Measurements from ENCODE around the gene PGGHG.
A peak's percentile ranks its signal among the peaks of the same experiment; 100 is the strongest.

Gene PGGHG

DNA sequence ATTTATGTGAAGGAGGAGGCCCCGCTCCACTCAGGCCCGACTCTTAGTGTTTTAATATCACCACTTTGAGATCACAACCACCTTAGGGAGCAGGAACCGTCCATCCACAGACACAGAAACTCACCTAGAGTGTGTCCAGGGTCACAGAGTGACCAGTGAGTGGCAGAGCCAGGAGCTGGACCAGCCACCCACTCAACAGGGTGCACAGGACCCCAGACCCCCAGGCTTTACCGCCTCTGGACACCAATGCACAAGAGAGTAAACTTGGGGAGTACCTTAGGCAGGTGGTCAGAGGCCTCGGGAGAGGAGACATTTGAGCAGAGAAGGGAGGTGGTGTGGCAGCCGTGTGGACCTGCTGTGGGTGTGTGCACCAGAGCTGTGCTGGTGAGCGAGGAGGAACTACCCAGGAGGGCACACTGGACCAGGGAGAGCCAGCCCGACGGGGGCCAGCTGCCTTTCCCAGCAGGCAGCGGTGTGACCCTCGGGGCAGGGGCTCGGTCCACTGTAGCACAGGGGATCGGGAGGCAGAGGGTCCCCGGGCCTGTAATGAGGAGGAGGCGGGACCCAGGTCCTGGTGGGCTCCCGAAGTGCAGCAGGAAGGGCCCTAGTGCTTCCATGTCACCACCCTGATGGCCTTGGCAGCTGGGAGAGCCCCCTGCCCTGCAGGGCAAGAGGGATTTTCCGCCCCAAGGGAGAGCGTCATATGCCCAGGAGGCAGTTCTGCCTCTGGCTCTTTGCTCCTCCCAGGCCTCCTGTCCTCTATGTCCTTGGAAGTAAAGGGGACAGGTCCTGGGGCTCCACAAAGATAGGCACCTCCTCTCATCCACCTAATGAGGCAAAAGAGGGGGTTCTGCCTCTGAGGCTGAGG, 18.2 kb upstream of the PGGHG start:
- no peak for DNase-seq

DNA sequence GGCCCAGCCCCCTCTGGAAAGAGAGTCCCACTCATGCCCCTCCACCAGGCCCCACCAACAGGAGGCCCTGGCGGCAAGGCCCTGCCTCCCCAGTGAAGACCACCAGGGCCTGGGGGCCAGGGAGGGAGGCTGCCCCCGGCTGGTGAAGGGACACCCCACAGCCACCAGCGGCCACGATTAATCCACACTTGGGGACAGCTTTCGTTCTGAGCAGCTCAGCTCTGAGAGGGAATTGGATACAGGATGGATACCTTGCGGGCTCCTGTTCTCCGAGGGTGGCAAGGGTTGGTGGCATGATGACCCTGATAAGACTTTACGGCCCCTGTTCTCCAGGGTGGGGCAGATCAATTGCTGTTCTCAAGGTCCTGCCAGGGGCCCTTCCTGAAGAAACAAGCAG, 17.6 kb upstream of the PGGHG start:
- no peak for DNase-seq

DNA sequence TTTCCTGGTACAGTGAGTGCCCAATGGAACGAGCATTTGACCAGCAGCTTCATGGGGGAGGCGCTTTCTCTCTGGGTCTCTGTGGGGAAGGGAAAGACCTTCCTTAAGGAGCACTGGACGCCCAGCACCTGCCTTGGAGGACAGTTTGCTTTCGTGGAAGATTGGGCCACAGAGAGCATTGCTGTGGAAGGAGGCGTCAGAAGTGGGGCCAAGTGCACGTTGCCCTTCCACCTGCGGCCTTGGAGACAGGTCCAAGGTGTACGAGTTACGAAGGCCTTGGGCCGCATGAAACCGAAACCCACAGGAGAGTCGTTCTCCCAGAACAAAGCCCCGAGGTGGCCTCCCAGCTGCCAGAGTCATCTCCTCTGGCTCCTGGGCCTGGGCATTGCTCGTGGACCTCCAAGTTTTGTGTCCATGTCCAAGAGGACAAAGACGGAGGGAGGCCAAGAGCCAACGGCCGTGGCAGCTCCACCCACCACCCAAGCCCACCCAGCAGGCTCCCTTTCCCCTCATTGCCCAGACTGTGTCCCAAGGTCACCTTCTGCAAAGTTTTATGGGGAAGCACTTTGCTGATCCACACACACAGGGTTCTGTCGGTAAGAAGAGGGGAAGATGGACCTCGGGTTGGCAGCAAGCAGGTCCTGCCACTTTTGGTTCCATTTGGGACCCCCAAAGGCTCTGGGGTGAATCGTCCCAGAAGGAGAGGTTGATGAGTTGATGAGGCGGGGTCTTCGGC, 16.6 kb upstream of the PGGHG start:
- DNase-seq = no peak

GRCh38 chr11:272931-273198, 16.1 kb upstream of the PGGHG start:
- no peak for DNase-seq

- no peak for DNase-seq
Measured at GRCh38 chr11:276219-276618, 12.7 kb upstream of the PGGHG start.

DNA sequence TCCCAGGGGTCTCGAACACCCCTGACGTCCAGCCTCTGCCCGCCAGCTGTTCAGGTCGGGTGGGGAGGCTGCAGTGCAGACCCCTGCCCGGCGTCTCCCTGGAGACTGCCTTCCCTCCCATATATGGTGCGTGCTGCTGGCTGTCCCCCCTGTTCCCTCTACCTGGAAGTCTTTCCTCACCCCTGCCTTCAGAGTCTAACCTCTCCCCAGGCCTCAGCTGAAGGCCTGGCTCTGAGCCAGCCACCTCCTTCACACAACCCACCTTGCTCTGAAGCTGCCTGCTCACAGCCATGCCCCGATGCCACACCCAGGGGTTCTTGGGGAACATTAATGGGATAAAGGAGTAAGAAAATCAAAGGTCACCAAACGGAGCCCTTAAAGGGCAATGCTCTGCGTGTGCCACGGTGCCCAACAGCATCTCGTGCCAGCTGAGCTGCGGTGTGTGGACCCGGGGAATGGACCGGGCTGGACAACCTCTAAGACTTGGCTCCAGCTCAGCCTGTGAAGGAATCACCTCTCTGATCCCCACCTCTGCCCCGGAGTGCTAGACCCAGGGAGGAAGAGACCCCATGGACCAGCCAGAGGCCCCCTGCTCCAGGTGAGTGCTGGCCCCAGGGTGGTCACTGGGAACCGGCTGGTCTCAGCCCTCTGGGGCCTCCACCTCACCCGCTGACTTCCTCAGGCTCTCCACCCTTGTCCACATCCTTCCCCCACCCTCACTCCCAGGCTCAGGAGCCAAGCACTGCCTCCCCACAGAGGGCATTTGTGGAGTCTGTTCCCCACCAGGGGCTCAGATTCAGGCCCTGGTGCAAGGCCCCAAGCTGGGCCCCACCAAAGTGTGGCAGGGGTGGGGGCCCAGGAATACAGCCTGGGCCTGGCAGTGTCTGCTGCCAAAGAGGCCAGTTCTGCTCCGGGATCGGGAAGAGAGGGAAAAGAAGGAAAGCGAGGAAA, 10.7 kb upstream of the PGGHG start, which contains the start of gene NLRP6:
TSS of gene NLRP6 (plus strand) at position 407 of the 951 bp plus-strand sequence. CDS start at position 570, 163 bp downstream.
- DNase-seq = no peak

DNA sequence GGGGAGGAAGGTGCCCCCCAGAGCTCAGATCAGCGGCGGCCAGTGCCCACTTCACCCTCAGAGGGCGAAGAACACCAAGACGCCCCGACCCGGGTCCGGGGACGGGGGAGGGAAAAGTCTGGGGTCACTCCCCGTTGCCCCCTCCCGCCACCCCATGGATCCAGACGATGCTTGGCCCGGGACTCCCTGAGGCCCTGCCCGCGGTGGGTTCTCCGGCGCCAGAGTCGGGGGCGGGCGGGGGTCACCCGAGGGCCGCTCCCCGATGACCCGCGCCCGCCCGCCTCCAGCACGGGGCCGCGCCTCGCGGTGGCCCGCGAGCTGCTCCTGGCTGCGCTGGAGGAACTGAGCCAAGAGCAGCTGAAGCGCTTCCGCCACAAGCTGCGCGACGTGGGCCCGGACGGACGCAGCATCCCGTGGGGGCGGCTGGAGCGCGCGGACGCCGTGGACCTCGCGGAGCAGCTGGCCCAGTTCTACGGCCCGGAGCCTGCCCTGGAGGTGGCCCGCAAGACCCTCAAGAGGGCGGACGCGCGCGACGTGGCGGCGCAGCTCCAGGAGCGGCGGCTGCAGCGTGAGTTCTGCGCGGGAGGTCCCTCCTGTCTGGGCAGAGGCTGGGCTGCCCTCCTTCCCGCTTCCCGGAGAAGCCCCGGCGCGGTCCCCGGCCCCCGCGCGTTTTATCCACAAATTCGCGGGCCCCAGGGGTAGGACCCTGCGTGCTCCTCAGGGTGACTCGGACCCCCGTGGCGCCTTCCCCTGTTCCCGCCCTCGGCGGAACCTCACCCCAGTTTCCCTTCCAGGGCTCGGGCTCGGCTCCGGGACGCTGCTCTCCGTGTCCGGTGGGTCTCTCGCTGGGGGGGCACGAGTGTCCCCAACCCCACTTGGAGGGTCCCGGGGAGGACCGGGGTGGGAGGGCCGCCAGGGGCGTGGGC, 9.6 kb upstream of the PGGHG start:
- no peak for DNase-seq

GRCh38 chr11:279966-280705, 8.8 kb upstream of the PGGHG start:
- peak; percentile 49 for DNase-seq

DNA sequence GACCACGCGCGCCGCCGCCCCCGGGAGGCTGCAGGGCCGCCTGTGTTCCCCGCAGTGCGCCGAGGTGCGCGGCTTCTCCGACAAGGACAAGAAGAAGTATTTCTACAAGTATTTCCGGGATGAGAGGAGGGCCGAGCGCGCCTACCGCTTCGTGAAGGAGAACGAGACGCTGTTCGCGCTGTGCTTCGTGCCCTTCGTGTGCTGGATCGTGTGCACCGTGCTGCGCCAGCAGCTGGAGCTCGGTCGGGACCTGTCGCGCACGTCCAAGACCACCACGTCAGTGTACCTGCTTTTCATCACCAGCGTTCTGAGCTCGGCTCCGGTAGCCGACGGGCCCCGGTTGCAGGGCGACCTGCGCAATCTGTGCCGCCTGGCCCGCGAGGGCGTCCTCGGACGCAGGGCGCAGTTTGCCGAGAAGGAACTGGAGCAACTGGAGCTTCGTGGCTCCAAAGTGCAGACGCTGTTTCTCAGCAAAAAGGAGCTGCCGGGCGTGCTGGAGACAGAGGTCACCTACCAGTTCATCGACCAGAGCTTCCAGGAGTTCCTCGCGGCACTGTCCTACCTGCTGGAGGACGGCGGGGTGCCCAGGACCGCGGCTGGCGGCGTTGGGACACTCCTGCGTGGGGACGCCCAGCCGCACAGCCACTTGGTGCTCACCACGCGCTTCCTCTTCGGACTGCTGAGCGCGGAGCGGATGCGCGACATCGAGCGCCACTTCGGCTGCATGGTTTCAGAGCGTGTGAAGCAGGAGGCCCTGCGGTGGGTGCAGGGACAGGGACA, 8.0 kb upstream of the PGGHG start:
- peak; percentile 38 for DNase-seq

- DNase-seq = no peak
Measured at GRCh38 chr11:281486-282161, 7.3 kb upstream of the PGGHG start.

DNA sequence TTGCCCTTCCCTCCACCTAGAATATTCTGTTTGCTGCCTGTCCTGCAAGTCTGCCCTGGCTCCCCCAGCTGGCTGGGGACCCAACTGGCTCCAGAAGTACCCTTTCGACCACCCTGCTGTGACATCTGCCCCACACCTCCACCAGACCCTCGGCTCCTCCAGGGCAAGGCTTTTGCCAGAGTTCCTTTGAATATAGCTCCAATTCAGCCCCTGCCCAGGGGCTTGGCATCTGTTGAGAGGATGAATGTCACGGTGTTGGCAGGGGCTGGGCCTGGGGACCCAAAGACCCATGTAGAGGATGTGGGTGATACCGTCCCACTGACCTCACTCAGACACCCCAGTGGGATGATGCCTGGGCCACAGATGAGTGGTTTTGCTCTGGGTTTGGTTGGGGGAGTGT, 6.8 kb upstream of the PGGHG start:
- DNase-seq = no peak

- DNase-seq = no peak
Measured at GRCh38 chr11:282630-283360, 6.1 kb upstream of the PGGHG start.

DNA sequence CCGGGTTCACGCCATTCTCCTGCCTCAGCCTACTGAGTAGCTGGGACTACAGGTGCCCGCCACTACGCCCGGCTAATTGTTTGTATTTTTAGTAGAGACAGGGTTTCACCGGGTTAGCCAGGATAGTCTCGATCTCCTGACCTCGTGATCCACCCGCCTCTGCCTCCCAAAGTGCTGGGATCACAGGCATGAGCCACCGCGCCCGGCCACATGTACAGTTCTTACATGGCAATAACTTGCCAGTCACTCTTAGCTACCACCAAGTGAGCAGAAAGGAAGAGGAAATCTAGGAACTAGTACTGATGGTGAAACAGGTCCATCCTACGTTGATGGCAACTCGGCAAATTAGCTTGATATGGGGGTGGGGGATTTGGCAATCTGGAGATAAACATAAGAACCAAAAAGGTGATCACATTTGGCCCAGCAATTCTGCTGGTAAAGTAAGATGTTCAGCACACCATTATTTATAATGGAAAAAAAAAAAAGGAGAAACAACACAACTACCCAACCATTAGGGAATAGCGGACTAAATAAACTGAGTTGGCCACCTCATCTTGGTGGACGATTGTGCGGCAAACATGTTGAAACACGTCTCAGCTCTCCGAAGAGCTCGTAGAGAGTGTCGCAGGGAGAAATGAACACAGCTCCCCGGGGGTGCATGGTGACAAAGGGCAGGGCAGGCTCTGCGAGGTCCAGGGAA, 5.4 kb upstream of the PGGHG start:
- DNase-seq = no peak

DNA sequence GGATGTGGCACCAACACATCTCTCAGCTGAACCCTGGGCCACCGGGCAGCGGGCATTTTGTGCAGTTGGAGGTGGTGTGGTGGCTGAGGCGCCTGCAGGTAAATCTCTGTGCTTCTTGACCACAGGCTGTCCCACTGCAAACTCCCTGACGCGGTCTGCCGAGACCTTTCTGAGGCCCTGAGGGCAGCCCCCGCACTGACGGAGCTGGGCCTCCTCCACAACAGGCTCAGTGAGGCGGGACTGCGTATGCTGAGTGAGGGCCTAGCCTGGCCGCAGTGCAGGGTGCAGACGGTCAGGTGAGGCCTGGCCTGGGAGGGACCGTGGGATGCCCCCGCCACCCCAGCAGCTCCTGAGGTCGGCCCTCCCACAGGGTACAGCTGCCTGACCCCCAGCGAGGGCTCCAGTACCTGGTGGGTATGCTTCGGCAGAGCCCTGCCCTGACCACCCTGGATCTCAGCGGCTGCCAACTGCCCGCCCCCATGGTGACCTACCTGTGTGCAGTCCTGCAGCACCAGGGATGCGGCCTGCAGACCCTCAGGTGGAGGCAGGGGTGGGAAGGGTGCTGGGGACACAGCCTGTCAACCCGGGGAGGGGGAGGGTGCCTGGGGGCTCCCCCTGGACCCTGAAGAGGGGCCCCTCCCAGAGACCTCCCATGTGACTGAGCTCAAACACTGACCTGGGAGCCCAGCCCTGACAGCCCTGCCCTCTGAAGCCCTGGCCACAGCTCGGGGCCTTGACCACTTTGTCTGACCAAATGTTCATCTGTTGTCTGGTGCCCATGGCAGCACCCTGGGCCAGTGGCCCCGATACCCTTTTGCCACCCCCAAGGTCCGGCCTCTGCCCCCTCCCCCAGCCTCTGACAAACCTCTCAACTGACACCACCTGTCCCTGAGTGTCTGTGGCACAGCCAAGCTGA, 4.6 kb upstream of the PGGHG start:
- no peak for DNase-seq

- no peak for DNase-seq
Measured at GRCh38 chr11:285021-285893, 3.7 kb upstream of the PGGHG start.

DNA sequence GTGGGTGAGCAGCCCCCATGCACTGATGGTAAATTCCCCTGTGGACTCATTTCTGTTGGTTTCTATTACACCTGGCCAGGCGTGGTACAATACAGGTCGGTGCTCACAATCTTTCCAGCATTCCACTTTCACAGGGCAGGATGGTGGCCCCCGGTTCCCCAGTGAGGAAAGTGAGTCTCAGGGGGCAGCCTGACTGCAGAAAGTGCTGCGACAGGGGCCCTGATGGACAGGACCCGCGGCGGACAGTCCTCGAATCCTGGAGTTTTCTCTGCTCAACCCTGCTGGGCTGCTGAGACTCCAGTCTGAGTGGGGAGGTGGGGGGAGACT, 3.1 kb upstream of the PGGHG start:
- DNase-seq = no peak
